GM21381 (cell line): ENCODE results near the gene GINS2.

Experiments used
- ATAC-seq: cut with Tn5 transposase; IDR thresholded peaks from one replicate; pipeline ENCODE4 v1.9.1; 2021; ENCODE audit warnings: mild to moderate bottlenecking, moderate library complexity; ENCODE audit not compliant: unreplicated experiment

GINS2 gene

DNA sequence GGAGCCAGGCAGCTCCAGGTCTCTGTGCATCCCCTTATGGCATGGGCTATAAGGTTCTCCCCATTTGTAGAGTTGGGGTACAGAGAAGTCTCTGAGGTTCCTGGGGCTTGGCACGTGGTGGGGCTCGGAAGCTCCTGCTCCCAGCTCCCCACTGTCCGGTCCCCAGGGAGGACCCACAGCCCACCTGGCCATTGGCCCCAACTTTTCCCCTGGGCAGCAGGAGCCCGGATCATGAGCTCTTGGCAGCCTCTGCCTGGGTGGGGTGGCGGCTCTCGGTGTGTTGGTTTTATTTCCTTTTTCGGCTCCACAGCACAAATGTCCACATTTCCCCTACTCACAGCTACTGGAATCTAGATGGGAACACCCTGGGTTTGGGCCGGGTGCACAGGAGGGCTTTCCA, 45.1 kb downstream of the GINS2 start:
- no peak for ATAC-seq

DNA sequence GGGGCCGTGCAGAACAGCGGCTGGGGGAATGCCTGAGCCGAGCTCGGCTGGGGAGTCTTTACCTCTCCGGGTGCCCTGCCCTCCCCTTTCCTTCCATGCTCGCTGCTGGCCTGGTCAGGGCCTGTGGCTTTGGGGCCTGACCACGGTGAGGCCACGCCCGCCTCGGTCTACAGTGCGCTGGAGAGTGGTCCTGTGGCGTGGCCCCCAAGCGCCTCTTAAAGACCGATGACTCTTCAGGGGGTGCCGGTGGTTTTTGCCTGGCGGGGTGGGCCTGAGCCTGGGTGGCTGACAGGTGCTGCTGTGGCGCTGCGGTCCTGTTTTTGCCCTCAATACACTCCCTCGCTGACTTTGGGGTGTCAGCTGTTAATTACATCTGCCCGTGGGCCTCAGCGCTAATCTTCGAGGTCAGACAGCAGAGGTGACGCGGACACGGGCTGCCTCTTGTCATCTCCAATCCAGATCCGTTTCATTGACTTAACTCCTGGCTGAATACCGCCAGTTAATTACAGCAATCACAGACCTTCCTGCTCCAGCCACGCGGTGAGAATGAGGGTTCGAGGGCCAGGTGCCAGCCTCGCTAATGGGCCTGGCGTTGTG, 45.9 kb downstream of the GINS2 start:
- ATAC-seq: no peak

DNA sequence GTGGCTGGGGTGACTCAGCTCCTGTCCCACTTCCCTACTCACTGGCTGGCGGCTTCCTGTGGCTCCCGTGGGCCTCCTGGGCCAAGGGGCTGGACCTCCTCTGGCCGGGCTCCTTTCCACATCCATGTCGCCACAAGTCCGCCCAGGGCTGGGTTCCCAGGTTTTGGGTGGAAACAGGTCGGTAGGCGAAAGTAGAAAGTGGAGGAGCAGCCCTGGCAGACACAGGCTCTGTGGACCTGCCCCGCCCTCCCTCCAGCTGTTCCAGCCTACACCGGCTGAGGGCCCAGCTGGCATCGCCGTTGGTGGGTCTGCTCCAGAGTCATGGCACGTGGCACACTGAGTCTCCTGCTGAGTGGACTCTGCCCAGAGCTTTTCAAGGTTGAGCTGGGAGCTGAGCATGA, 47.0 kb downstream of the GINS2 start:
- no peak for ATAC-seq

DNA sequence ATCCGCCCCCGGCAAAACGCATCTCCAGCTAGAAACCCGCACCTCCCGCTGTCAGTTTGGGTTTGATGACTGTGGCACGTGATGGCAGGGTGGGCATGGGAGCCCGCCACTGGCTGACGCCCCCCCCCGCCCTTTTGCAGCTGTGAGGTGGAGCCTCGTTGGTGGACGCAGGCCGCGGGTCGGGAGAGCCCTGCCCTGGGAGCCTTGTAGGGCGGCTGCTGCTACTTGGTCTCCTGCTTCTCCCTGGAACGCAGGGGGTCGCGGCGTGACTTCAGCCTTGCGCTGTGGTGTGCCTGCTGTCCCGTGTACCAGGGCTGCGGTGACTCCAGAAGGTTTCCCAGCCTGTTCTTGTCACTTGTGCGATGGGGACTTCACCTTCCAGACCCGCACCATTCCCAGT, 47.4 kb downstream of the GINS2 start:
- ATAC-seq: no peak

DNA sequence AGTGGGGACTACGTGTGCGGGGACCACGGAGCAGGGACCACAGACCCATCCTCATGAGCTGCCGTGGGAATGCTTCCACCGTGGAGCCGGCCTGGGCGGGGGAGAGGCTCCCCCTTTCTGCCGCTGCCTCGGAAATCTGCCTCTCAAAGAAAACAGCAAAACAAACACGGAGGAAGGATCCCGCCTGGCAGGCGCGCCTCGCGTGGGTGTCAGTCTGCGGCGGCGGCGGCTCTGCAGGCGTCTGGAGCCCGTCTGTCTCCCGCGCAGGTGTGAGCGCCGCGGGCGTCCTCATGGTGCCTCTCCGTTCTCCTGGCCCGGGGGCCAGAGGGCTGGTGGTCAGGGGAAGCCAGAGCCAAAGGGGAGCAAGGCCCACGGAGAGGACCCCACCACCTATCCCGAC, 48.2 kb downstream of the GINS2 start:
- ATAC-seq: no peak

DNA sequence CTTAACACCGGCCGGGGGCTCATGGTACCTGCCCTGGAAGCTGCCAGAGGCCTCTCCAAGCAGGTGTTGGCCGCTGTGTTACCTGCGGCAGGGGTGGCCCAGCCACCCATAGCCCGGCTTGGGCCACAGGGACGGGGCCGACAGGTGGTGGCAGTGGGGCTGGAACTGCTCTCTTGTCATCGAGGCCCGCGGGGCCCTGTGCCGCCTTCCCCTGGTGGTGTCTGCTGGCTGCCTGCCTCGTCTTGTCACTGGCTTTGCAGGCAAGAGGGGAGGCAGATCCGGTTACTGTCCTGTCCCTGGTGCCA, 48.5 kb downstream of the GINS2 start:
- no peak for ATAC-seq

DNA sequence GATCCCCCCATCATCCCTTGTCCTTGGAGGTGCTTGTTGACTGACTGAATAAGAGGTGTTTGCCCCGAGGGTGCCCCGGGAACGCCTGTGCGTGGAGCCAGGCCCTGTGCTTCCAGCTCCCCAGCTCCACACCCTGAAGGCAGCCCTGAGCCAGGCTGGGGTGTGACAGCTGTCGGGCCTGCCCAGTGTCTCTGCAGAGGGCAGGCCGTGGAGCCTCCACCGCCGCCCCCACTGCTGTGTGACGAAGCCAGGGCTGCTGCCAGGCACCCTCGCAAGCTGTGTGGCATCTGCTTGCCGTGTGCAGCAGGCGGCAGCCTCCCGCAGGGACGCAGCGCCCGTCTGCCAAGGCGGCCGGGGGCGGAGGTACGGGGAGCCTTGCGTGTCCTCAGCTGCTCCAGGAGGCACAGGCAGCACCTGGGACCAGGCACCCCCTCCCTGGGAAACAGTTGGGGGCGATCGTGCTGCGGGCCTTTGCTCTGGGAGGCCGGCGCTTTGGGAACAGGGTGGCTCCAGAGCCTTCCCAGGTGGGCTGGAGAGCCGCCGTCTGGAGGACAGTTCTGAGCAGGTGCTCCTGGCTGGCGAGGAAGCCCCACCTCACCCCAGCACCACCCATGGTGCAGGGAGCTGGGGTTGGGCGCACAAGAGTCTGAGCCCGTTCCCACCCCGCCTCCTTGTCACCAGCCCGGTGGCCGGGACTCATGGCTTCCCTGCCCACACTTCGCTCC, 49.1 kb downstream of the GINS2 start:
- no peak for ATAC-seq

DNA sequence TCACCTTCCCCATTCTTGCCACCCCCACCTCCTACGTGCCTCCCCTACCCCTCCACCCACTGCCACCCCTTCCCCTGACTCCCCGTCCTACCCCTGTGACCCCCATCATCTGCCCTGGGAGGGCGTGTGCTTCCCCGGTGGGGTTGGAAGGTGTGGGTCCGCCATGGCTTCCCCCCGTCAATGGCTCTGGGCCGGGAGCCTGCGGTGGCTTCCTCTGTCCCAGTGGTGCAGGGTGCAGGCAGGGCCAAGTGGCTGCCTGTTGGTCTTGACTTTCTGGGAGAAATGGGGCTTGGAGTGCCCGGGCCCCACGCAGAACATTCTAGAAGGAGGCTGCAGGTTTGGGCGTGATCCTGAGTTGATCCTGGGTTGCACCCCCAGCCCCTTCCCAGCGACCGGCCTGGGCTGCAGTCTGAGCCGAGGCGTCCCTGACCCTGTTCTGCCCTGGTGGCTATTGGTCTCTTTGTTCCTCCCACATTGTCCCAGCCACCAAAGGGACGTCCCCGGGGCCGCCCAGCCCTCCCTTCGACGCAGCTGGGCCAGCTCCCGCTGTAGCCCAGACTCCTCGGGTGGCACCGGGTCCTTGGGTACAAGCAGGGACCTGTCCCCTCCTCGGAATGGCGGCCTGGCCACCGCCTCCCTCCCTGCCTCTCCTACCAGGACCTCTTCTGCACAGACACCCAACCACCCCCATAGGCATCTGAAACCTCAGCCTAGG, 49.9 kb downstream of the GINS2 start:
- no peak for ATAC-seq

DNA sequence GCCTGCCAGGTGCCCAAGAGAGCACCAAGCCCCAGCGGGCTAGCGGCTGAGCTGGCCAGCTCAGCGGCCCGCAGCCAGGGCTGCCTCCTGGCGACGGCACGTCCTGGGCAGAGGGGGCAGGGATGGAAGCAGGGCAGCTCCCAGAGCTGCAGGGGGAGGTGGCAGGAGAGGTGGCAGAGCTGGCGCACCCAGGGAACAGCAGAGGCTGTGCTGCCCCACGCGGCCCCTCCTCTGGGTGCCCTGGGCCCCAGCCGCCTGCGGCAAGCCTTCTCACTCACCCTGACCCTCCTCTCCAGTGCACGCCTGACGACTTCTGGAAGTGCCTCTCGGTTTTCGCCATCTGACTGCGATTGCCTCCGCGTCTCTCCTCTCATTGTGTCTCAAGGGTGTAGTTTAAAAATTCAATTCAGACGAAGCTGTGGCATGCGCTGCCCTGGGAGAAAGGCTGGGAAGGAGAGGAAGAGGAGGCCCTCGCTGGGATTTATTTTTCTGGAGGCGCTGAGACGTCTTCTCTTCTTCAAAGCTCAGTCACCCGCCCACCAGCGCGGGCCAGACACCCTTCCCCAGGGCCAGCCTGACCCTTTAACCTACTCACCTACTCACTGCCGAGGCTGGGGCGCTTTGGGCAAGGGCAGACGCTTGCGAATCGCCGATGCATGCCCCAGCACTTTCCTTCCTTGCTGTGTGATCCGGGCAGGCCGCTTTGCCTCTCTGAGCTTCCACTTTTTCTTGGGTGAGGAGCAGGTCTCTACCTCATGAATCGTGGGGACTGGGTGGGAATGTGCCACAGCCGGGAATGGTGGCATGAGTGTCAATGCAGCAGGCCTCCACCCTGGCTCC, 50.7 kb downstream of the GINS2 start:
- ATAC-seq: no peak

DNA sequence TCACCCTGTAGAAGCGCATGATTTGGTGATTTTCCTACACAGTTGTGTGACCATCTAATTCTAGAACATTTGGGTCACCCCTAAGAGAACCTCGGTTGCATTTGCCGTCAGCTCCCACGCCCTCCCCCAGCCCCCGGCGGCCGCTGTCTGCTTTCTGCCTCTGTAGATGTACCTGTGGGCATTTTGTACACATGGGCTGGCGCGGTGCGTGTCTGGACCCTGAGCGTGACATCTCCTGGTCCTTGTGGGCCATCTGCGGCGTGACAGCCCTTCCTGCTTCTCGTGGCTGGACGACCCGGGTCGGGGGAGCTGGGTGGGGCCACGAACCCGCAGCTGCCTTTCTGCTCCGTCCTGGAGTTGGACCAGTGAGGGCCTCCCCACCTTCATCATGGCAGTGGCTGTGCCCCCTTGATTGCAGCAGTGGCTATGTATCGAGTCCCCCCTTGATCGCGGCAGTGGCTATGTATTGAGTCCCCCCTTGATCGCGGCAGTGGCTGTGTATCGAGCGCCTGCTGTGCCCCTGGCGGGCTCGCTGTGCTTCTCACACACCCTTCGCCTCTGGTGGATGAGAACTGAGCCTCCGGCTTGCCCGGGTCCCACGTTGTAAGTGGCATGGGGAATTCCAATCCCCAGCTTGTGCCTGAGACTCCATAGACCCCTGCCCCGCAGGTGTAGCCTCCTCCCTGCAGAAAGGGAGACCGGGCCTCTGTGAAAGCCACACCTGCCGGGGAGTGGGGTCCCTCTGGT, 51.5 kb downstream of the GINS2 start:
- ATAC-seq: no peak

DNA sequence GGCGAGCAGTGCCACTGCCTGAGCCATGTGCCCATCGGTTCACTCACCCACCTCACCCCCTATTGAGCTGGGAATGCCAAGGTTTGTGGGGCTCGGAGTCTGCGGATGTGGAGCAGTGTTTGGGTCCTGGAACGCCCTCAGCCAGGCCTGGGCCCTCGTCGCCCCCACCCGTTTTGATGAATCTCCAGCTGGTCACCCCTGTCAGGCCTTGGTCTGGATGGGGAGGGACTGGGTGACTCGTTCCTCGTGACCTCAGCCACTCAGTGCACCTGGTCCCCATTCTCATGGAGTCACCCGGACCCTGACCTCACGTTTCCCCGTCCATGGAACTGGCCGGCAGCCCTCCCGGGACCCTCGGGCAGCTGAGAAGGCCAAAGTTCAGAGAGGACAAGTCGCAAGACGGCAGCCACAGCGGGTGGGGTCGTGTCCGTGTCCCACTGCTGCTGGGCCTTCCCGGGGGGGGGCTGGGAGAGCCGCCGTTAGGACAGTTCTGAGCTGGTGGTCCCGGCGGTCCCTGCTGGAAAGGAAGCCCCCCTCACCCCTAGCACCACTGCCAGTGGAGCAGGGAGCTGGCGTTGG, 52.4 kb downstream of the GINS2 start:
- no peak for ATAC-seq

DNA sequence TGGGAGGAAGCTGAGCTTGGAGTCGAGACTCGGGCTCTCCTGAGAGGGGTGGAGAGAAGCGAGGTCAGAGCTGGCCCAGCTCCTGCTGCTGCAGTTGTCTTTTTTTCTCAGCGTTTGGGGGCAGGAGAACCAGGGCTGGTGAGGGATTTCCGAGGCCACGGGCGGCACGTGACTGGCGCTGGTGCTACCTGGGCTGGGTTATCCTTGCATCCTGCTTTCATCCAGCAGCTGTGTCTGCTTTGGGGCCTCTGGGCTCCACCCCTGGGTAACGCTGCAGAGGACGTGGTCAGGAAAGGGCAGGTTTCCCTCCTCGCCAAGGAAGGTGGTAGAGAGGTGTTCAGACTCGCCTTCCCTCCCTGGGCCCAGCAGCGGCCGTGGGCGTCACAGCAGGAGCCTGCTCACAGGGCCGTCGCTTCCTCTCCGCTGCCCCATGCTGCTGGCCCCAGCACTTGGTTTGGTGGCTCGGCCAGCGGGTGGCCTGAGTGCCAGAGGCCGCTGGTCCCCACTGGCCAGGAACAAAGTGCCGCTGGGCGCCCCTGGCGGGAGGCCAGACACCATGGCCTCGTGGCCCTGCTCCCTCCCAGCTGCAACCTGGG, 53.1 kb downstream of the GINS2 start:
- no peak for ATAC-seq

DNA sequence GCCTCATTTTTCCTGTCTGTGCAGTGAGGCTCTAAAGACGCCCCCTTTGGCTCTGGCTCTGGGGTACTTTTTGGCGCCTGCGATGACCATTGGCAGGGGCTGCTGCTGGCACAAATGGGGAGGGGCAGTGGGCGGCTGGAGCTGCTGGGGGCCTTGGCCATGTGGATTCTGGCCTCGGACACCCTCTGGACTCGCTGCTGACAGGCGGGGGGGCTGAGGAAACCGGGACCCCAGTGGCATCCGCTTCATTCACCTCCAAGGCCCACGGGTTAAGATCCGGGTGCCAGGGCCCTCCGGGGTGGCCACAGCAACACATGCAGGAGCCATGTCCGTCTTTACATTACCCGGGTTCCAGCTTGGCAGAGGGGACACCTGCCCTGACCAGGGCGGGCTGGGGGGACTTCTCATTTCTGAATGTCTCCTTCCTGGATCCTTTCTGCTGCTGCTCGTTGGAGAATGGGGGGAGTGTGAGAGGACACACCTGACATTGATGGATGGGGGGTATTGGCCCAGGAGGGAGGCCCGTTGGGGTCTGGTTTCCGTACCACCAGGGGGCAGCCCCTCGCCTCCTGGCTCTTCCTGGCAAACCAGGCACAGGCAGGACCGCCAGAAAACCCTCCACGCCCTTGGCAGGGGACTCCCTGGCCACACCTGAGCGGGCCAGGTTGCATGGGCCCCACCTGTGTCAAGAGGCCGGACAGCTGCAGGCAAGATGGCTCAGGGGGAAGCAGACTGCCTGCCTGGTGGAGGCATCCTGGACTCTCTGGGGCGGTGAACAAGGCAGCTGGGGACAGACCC, 53.8 kb downstream of the GINS2 start:
- no peak for ATAC-seq

DNA sequence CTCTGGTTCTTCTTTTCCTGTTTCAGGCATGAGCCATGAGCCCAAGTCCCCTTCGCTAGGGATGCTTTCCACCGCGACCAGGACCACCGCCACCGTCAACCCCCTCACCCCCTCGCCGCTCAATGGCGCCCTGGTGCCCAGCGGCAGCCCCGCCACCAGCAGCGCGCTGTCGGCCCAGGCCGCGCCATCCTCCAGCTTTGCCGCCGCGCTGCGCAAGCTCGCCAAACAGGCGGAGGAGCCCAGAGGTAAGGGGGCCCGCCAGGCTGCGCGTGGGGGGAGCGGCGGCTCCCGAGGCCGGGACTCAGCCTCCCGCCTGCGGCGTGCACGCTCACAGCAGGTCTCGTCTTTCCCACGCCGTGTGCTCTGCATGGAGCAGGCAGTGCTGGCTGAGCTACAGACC, 54.9 kb downstream of the GINS2 start:
- ATAC-seq: no peak

DNA sequence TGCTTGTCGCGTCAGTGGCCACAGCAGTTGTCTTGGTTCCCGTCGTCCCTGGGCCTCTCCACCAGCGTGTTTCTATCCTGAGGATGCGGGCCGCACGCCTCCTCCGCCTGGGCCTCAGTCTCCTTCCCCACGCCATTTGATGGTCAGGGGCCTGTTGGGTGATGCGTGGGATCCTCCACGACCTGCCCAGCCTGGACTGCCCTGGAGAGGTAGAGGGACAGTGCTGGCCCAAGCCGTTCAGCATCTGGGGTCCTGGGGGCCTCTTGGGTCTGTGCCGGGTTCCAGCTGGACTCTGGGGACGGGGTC, 55.4 kb downstream of the GINS2 start:
- ATAC-seq: no peak

DNA sequence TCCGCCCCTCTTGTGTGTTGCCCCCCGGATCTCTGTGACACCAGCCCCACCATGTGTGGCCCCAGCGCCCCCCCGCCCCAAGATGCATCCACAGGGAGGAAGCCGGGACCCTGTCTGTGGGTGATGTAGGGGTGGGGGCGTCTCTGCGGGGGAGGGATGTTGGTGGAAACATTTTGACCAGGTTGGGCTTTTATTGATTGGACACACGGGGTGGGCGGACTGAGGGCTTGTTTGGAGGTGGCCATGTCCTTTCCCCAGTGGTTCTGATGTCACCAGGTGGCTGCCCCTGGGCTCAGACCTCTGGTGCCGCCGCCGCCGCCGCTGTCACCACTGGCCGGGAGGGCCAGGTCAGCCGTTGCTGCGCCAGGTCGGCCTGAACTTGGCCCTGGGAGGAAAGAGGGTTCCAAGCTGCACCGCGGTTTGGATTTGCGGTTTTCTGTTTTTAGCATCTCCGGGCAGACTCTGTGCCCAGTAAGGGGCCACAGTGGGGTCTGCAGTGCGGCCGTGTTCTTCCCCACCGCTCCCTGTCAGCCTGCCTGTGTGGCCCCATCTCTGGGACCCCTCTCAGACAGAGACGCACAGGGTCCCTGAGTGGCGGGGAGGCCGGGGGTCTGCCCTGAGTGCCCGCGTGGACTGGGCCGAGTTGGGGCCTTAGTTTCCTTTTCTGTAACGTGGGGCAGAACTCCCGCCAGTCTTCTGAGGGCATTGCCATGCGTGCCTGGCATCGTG, 55.9 kb downstream of the GINS2 start:
- no peak for ATAC-seq

DNA sequence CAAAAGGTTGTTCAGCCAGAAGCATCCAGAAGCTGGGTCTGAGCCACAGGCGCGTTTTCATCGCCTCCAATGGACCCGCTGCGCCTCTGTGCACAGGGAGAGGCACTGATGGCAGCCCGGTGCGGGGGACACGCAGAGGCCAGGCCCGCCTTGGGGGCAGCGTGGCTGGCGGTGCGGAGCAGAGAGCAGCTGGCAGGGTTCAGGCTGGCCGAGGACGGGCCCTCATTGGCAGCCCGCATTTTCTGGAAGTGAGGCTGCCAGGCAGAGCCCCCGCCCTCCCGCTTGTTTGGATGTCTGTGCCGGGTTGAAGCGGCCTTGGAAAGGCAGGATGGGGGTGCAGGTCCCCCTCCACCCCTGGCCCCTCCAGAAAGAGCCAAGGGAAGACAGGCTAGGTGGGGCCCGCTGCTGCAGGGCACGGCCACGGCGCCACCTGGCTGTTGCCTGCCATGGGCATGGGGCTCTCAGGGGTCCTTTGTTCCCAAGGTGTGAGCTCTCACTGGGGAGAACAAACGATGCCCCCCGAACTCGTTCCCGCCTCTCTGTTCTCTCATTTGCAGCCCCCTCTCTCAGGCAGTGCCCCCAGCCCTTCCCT, 56.9 kb downstream of the GINS2 start:
- no peak for ATAC-seq

DNA sequence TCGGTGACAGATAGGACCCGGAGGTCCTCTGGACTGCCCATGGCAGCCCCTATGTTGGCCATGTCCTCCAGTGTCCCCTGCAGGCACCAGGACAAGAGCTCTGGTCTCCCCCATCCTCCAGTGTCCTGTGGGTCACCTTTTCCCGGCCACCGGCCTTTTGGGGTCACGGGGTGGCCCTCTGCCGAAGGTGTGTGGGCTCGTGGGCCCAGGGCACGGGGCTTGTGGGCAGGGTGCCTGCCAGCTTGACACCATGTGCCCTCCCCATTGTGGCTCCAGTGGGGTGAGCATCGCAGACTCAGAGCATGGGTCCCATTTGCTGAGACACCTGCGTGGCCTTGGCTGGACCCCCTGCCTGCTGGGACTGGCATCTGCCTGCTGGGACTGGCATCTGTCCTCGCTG, 57.5 kb downstream of the GINS2 start:
- no peak for ATAC-seq

DNA sequence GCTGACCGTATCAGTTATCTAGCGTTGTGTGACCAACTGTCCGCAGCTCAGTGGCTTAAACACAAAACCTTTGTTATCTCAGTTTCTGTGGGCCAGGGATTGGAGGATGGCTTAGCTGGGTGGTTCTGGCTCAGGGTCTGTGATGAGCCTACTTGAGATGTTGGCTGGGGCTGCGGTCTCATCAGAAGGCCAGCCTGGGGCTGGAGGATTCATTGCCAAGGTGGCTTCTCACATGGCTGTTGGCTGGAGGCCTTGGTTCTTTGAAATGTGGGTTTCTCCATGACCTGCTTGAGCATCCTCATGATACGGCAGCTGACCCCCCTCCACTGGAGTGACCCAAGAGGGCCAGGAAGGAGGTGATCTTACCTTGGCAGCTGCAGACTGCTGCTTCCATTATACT, 58.9 kb downstream of the GINS2 start:
- ATAC-seq: no peak
